ENCODE results near the gene COL2A1.

The COL2A1 gene

DNA sequence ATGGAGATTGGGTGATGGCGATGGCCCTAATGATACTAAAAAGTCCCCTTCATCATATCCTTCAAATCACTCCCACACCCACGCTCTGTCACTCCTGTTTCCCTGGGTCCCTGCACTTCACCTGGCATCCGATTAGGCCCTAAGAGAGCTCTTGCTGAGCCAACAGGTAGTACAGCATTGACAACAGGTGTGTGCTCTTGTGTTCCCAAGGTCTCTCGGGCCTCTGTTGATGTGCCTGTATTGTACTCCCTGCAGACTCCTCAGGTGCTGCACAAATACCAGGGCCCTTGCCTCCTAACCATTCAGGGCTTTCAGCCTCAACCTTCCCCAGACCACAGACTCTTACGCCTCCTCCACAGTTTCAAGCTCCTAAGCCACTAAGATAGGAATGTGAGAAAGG lies 73.6 kb downstream of the COL2A1 start:
- Histone ChIP-seq H2AFZ (ENCODE audit: low read length, unreplicated experiment) (no peak overlapping the region), H3K27me3 (ENCODE audit: insufficient read depth, low read length) (peaks cover 64% of the 10 kb centered on the region), H3K4me1 (ENCODE audit: control insufficient read depth, insufficient read depth, low read length, unreplicated experiment) (no peaks in the 10 kb centered on the region), H3K79me2 (ENCODE audit: control insufficient read depth, insufficient read depth, low read length, unreplicated experiment) (no peaks in the 10 kb centered on the region), H3K36me3 (ENCODE audit: insufficient read depth, low read length) (no peaks in the 10 kb centered on the region), H3K27ac (ENCODE audit: low read depth, low read length) (no peak overlapping the region), H3K4me3 (ENCODE audit: low read depth, low read length) (no peak overlapping the region)

DNA sequence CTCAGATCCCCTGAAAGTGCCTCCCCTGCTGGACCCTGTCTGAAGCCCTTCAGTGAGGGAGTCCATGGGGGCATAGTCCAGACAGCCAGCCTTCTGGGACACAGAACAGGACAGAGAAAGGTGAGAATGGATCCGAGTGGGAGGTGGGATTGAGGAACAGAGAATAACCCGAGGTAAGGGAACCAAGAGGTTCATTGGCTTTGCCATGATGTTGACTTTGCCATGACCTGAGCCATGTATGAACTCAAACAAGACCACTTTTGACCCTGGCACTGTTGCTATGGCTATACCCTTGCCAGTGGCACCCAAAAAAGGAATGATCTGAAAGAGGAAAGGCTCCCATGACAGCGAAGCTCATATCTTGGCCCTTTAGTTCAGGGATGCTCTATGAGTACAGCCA lies 76.9 kb downstream of the COL2A1 start:
- H3K4me1 ChIP-seq (ENCODE audit: control insufficient read depth, insufficient read depth, low read length, unreplicated experiment) = no peaks in the 10 kb centered on the region
- H2AFZ ChIP-seq (ENCODE audit: low read length, unreplicated experiment) = no peak overlapping the region
- no peak overlapping the region for H3K4me3 ChIP-seq (ENCODE audit: low read depth, low read length)
- H3K27me3 ChIP-seq (ENCODE audit: insufficient read depth, low read length) = peaks cover 93% of the 10 kb centered on the region
- no peaks in the 10 kb centered on the region for H3K36me3 ChIP-seq (ENCODE audit: insufficient read depth, low read length)
- no peaks in the 10 kb centered on the region for H3K79me2 ChIP-seq (ENCODE audit: control insufficient read depth, insufficient read depth, low read length, unreplicated experiment)
- no peak overlapping the region for H3K27ac ChIP-seq (ENCODE audit: low read depth, low read length)

Data from ACC112 (cell line).